Right cardiac atrium (tissue), 5 donors: Measurements from ENCODE around the gene NUP37. TPM values are rescaled to one million over a fixed set of nuclear protein-coding genes. Genes with fewer than 3 reads are reported as not detected.

Source experiments
- ATAC-seq, 2 donors: fragments of 200-7000 bp; cut with Tn5 transposase; one replicate each; pipeline versions ENCODE4 v1.8.0 to v1.9.1; 2020; ENCODE audit warnings: moderate library complexity in 2 of 2, mild to moderate bottlenecking in 1 of 2
- DNase-seq, 3 donors: peaks; one replicate each; pipeline ENCODE4 v3.0.0-alpha.2; 2020
- H3K27ac ChIP-seq: one replicate; pipeline ENCODE4 v1.5.1; 2013; ENCODE audit warnings: mild to moderate bottlenecking, low read length, control low read depth, moderate library complexity
- H3K27me3 ChIP-seq: one replicate; pipeline ENCODE4 v1.6.1; 2013; ENCODE audit not compliant: control insufficient read depth, insufficient read depth
- H3K4me1 ChIP-seq: one replicate; pipeline ENCODE4 v1.6.1; 2013; ENCODE audit warnings: low read length; ENCODE audit not compliant: control insufficient read depth, insufficient read depth
- H3K4me3 ChIP-seq: one replicate; pipeline ENCODE4 v1.5.1; 2013; ENCODE audit warnings: low read length, control low read depth
- H3K9me3 ChIP-seq: one replicate; pipeline ENCODE4 v1.6.1; 2013; ENCODE audit warnings: low read length; ENCODE audit not compliant: control insufficient read depth
- WGBS: extraction: QIAGEN DNeasy Blood & Tissue Kit; methylation state at CpG from one replicate; pipeline ENCODE4 v1.1.7; 2013; 5-methylcytosine and 5-hydroxymethylcytosine counted together
- intact Hi-C, 4 donors: fragments of 100-400 bp; cut with DNase I; formaldehyde crosslinking; loops; one replicate each; pipeline versions ENCODE4 v1.11.0 to v1.14.0; 2022 to 2023
- polyA plus RNA-seq: library from polyadenylated mRNA; stranded (reverse); fragments of 200-250 nt; gene quantifications from one replicate; pipeline ENCODE4 v1.2.3, GENCODE V29; 2013
- total RNA-seq, 4 donors: library from RNA; stranded (reverse); fragmentation: NEBNext Ultra II Directional; extraction: Animal tissue kit (Norgen Biotek cat#: 25700); gene quantifications; one replicate each; pipeline ENCODE4 v1.2.1, GENCODE V29; 2021
- donor health status: healthy with polysubstance abuse.
- donor health status: DM: no; HTN: yes; CAD: no.
- donor health status: DM: no; HTN: no; CAD: no.
- donor health status: DM: no; HTN: yes; CAD: no; lungs with severe emphysema.
- donor health status: DM: yes; HTN: yes; CAD: no.

NUP37 gene
- total and polyA plus RNA-seq, 5 donors, result 13.3 to 18.3 (median 17.0) TPM

- no peaks in the 10 kb centered on the region for H3K27me3 ChIP-seq
- 98% methylated on average over 4 of the region's 4 CpGs for WGBS
- no peak for ATAC-seq
- no peaks in the 10 kb centered on the region for H3K9me3 ChIP-seq
- no peak overlapping the region for H3K4me3 ChIP-seq
- intact Hi-C loops, result no loop called here
- DNase-seq, result no peak
- H3K4me1 ChIP-seq, result no peaks in the 10 kb centered on the region
- no peak overlapping the region for H3K27ac ChIP-seq
Observed at GRCh38 chr12:102054345-102054744, 65.6 kb downstream of the NUP37 start.

GRCh38 chr12:102053062-102053349 is 66.9 kb downstream of the NUP37 start:
- H3K27ac ChIP-seq, result no peak overlapping the region
- no peak overlapping the region for H3K4me3 ChIP-seq
- no peaks in the 10 kb centered on the region for H3K9me3 ChIP-seq
- H3K4me1 ChIP-seq, result no peaks in the 10 kb centered on the region
- no peaks in the 10 kb centered on the region for H3K27me3 ChIP-seq
- intact Hi-C loops, result no loop called here
- peak in 1 of 2 donors; percentile 24 for ATAC-seq
- DNase-seq, result peak in 2 of 3 donors; percentile 14 to 49

GRCh38 chr12:102052192-102053061 is 67.5 kb downstream of the NUP37 start:
- WGBS, result 97% methylated on average over 4 of the region's 4 CpGs
- peak; percentile 46 to 55 for ATAC-seq
- intact Hi-C loops, result no loop called here

GRCh38 chr12:102051431-102051965 is 68.4 kb downstream of the NUP37 start:
- 91% methylated on average over 1 of the region's 1 CpG for WGBS
- Histone ChIP-seq H3K9me3 (no peaks in the 10 kb centered on the region), H3K4me3 (no peak overlapping the region), H3K27ac (no peak overlapping the region), H3K4me1 (no peaks in the 10 kb centered on the region), H3K27me3 (no peaks in the 10 kb centered on the region)
- no peak for DNase-seq
- intact Hi-C loops, result no loop called here
- ATAC-seq, result no peak

More at GRCh38 chr12:102052192-102053061, 67.5 kb downstream of the NUP37 start:
- H3K4me3 ChIP-seq, result no peak overlapping the region
- no peak overlapping the region for H3K27ac ChIP-seq
- no peaks in the 10 kb centered on the region for H3K4me1 ChIP-seq
- H3K9me3 ChIP-seq, result no peaks in the 10 kb centered on the region
- H3K27me3 ChIP-seq, result no peaks in the 10 kb centered on the region
- DNase-seq, result peak in 1 of 3 donors; percentile 29

GRCh38 chr12:102050660-102051430 is 69.1 kb downstream of the NUP37 start:
- no peaks in the 10 kb centered on the region for H3K4me1 ChIP-seq
- WGBS, result 64% methylated on average over 1 of the region's 1 CpG
- no peaks in the 10 kb centered on the region for H3K27me3 ChIP-seq
- no peak for ATAC-seq
- no peak for DNase-seq
- intact Hi-C loops, result no loop called here
- no peak overlapping the region for H3K27ac ChIP-seq
- no peaks in the 10 kb centered on the region for H3K9me3 ChIP-seq
- H3K4me3 ChIP-seq, result no peak overlapping the region

- Histone ChIP-seq H3K27ac (no peak overlapping the region), H3K9me3 (no peaks in the 10 kb centered on the region), H3K4me3 (no peak overlapping the region), H3K27me3 (no peaks in the 10 kb centered on the region), H3K4me1 (no peaks in the 10 kb centered on the region)
- 92% methylated on average over 1 of the region's 1 CpG for WGBS
- ATAC-seq (no peak), DNase-seq (no peak)
- intact Hi-C loops, result no loop called here
Observed at GRCh38 chr12:102043928-102044327, 76.0 kb downstream of the NUP37 start.

GRCh38 chr12:102033991-102034745 is 85.7 kb downstream of the NUP37 start:
- no peak overlapping the region for H3K27ac ChIP-seq
- H3K27me3 ChIP-seq, result no peaks in the 10 kb centered on the region
- ATAC-seq (no peak), DNase-seq (no peak)
- 60% methylated on average over 3 of the region's 3 CpGs for WGBS
- no peaks in the 10 kb centered on the region for H3K4me1 ChIP-seq
- H3K9me3 ChIP-seq, result no peaks in the 10 kb centered on the region
- intact Hi-C loops, result no loop called here
- no peak overlapping the region for H3K4me3 ChIP-seq

- H3K27ac ChIP-seq, result no peak overlapping the region
- no peaks in the 10 kb centered on the region for H3K4me1 ChIP-seq
- no peak overlapping the region for H3K4me3 ChIP-seq
- intact Hi-C loops, result no loop called here
- ATAC-seq (no peak), DNase-seq (no peak)
- H3K27me3 ChIP-seq, result no peaks in the 10 kb centered on the region
- H3K9me3 ChIP-seq, result no peaks in the 10 kb centered on the region
Observed at GRCh38 chr12:102031852-102032251, 88.1 kb downstream of the NUP37 start.

- no peaks in the 10 kb centered on the region for H3K9me3 ChIP-seq
- H3K4me3 ChIP-seq, result no peak overlapping the region
- no peaks in the 10 kb centered on the region for H3K27me3 ChIP-seq
- H3K4me1 ChIP-seq, result no peaks in the 10 kb centered on the region
- intact Hi-C loops, result no loop called here
- no peak overlapping the region for H3K27ac ChIP-seq
- WGBS, result 65% methylated on average over 4 of the region's 4 CpGs
- DNase-seq (no peak), ATAC-seq (peak in 1 of 2 donors; percentile 47)
Observed at GRCh38 chr12:102029141-102029540, 90.8 kb downstream of the NUP37 start.

- intact Hi-C loops, result no loop called here
Observed at GRCh38 chr12:102026728-102027127, 93.2 kb downstream of the NUP37 start.

GRCh38 chr12:102024765-102025164 is 95.1 kb downstream of the NUP37 start:
- intact Hi-C loops, result no loop called here
- DNase-seq, result no peak
- Histone ChIP-seq H3K4me3 (no peak overlapping the region), H3K9me3 (no peaks in the 10 kb centered on the region), H3K27me3 (no peaks in the 10 kb centered on the region), H3K27ac (no peak overlapping the region), H3K4me1 (no peaks in the 10 kb centered on the region)
- WGBS, result 43% methylated on average over 2 of the region's 2 CpGs
- ATAC-seq, result no peak

More at GRCh38 chr12:102026728-102027127, 93.2 kb downstream of the NUP37 start:
- Histone ChIP-seq H3K9me3 (no peaks in the 10 kb centered on the region), H3K27ac (no peak overlapping the region), H3K27me3 (no peaks in the 10 kb centered on the region), H3K4me3 (no peak overlapping the region), H3K4me1 (no peaks in the 10 kb centered on the region)
- WGBS, result 59% methylated on average over 1 of the region's 1 CpG
- DNase-seq (no peak), ATAC-seq (no peak)
